ENCODE measurements around the gene ACVR1.

The ACVR1 gene

GRCh38 chr2:157894694-157895435 is 18.7 kb upstream of the ACVR1 start:
- Histone ChIP-seq H3K14ac (ENCODE audit: low read length) (no peak overlapping the region), H3K79me1 (ENCODE audit: low read length) (no peaks in the 10 kb centered on the region), H3K4me1 (ENCODE audit: control insufficient read depth in 1 of 2, insufficient read depth in 2 of 2, low read length in 2 of 2) (peaks cover 0 to 3% of the 10 kb centered on the region in 2 experiments), H3K27me3 (ENCODE audit: insufficient read depth, low read length) (no peaks in the 10 kb centered on the region), H4K8ac (ENCODE audit: low read depth, low read length) (no peak overlapping the region), H4K91ac (ENCODE audit: low read depth, low read length) (no peak overlapping the region), H2AFZ (ENCODE audit: insufficient read depth, low read length, poor library complexity) (no peak overlapping the region), H3K27ac (ENCODE audit: low read depth, low read length) (no peak overlapping the region), H3K9me3 (ENCODE audit: insufficient read depth, low read depth, low read length) (no peaks in the 10 kb centered on the region), H3K79me2 (ENCODE audit: control insufficient read depth, insufficient read depth, low read length, poor library complexity) (no peaks in the 10 kb centered on the region), H3K4ac (ENCODE audit: low read depth, low read length) (no peak overlapping the region), H3K9ac (ENCODE audit: low read length) (no peak overlapping the region), H3K18ac (ENCODE audit: low read length) (no peak overlapping the region), H2BK12ac (ENCODE audit: low read length) (no peak overlapping the region), H2BK5ac (ENCODE audit: low read depth, low read length, poor library complexity) (no peak overlapping the region), H3K4me2 (ENCODE audit: low read length) (no peak overlapping the region), H2AK5ac (ENCODE audit: low read length) (no peak overlapping the region), H4K12ac (ENCODE audit: low read depth, low read length) (no peak overlapping the region), H3K36me3 (ENCODE audit: control insufficient read depth in 1 of 2, insufficient read depth in 2 of 2, low read length in 2 of 2) (no peaks in the 10 kb centered on the region), H2BK120ac (ENCODE audit: insufficient read depth, low read length, poor library complexity) (no peak overlapping the region), H3K4me3 (ENCODE audit: low read depth, low read length) (no peak overlapping the region), H3K23ac (ENCODE audit: low read length) (no peak overlapping the region)
- WGBS (ENCODE audit: extremely low coverage, insufficient coverage, insufficient read length), result no CpG with 5 or more reads among the region's 12 CpGs
- DNase-seq, result peak in 1 of 2 donors; percentile 17

GRCh38 chr2:157893611-157894010 is 17.5 kb upstream of the ACVR1 start:
- WGBS (ENCODE audit: extremely low coverage, insufficient coverage, insufficient read length), result no CpG with 5 or more reads among the region's 4 CpGs
- Histone ChIP-seq H3K14ac (ENCODE audit: low read length) (no peak overlapping the region), H3K4me2 (ENCODE audit: low read length) (no peak overlapping the region), H3K9ac (ENCODE audit: low read length) (no peak overlapping the region), H3K4ac (ENCODE audit: low read depth, low read length) (no peak overlapping the region), H3K4me3 (ENCODE audit: low read depth, low read length) (no peak overlapping the region), H3K27me3 (ENCODE audit: insufficient read depth, low read length) (no peaks in the 10 kb centered on the region), H3K18ac (ENCODE audit: low read length) (no peak overlapping the region), H3K79me1 (ENCODE audit: low read length) (no peaks in the 10 kb centered on the region), H2BK12ac (ENCODE audit: low read length) (no peak overlapping the region), H3K4me1 (ENCODE audit: control insufficient read depth in 1 of 2, insufficient read depth in 2 of 2, low read length in 2 of 2) (peaks cover 0 to 2% of the 10 kb centered on the region in 2 experiments), H4K8ac (ENCODE audit: low read depth, low read length) (no peak overlapping the region), H3K9me3 (ENCODE audit: insufficient read depth, low read depth, low read length) (no peaks in the 10 kb centered on the region), H2BK120ac (ENCODE audit: insufficient read depth, low read length, poor library complexity) (no peak overlapping the region), H4K12ac (ENCODE audit: low read depth, low read length) (no peak overlapping the region), H3K27ac (ENCODE audit: low read depth, low read length) (no peak overlapping the region), H2AK5ac (ENCODE audit: low read length) (no peak overlapping the region), H4K91ac (ENCODE audit: low read depth, low read length) (no peak overlapping the region), H2AFZ (ENCODE audit: insufficient read depth, low read length, poor library complexity) (no peak overlapping the region), H3K23ac (ENCODE audit: low read length) (no peak overlapping the region), H2BK5ac (ENCODE audit: low read depth, low read length, poor library complexity) (no peak overlapping the region), H3K36me3 (ENCODE audit: control insufficient read depth in 1 of 2, insufficient read depth in 2 of 2, low read length in 2 of 2) (no peaks in the 10 kb centered on the region), H3K79me2 (ENCODE audit: control insufficient read depth, insufficient read depth, low read length, poor library complexity) (no peaks in the 10 kb centered on the region)
- no peak for DNase-seq

- H3K27ac ChIP-seq (ENCODE audit: low read depth, low read length), result no peak overlapping the region
- H3K79me2 ChIP-seq (ENCODE audit: control insufficient read depth, insufficient read depth, low read length, poor library complexity), result no peaks in the 10 kb centered on the region
- H3K9ac ChIP-seq (ENCODE audit: low read length), result no peak overlapping the region
- H2BK12ac ChIP-seq (ENCODE audit: low read length), result no peak overlapping the region
- H3K4me1 ChIP-seq (ENCODE audit: control insufficient read depth in 1 of 2, insufficient read depth in 2 of 2, low read length in 2 of 2), result no peaks in the 10 kb centered on the region
- H2AFZ ChIP-seq (ENCODE audit: insufficient read depth, low read length, poor library complexity), result no peak overlapping the region
- no peak overlapping the region for H2BK5ac ChIP-seq (ENCODE audit: low read depth, low read length, poor library complexity)
- H3K18ac ChIP-seq (ENCODE audit: low read length), result no peak overlapping the region
- no peak overlapping the region for H3K4ac ChIP-seq (ENCODE audit: low read depth, low read length)
- no peaks in the 10 kb centered on the region for H3K9me3 ChIP-seq (ENCODE audit: insufficient read depth, low read depth, low read length)
- H3K23ac ChIP-seq (ENCODE audit: low read length), result no peak overlapping the region
- no peaks in the 10 kb centered on the region for H3K36me3 ChIP-seq (ENCODE audit: control insufficient read depth in 1 of 2, insufficient read depth in 2 of 2, low read length in 2 of 2)
- no CpG with 5 or more reads among the region's 1 CpG for WGBS (ENCODE audit: extremely low coverage, insufficient coverage, insufficient read length)
- no peak overlapping the region for H2BK120ac ChIP-seq (ENCODE audit: insufficient read depth, low read length, poor library complexity)
- H3K14ac ChIP-seq (ENCODE audit: low read length), result no peak overlapping the region
- H4K8ac ChIP-seq (ENCODE audit: low read depth, low read length), result no peak overlapping the region
- H3K4me2 ChIP-seq (ENCODE audit: low read length), result no peak overlapping the region
- H4K91ac ChIP-seq (ENCODE audit: low read depth, low read length), result no peak overlapping the region
- no peak overlapping the region for H3K4me3 ChIP-seq (ENCODE audit: low read depth, low read length)
- H4K12ac ChIP-seq (ENCODE audit: low read depth, low read length), result no peak overlapping the region
- no peak for DNase-seq
- H2AK5ac ChIP-seq (ENCODE audit: low read length), result no peak overlapping the region
- H3K27me3 ChIP-seq (ENCODE audit: insufficient read depth, low read length), result no peaks in the 10 kb centered on the region
- H3K79me1 ChIP-seq (ENCODE audit: low read length), result no peaks in the 10 kb centered on the region
Measured at GRCh38 chr2:157891643-157892041, 15.5 kb upstream of the ACVR1 start.

- H2BK5ac ChIP-seq (ENCODE audit: low read depth, low read length, poor library complexity), result no peak overlapping the region
- no peak overlapping the region for H3K27ac ChIP-seq (ENCODE audit: low read depth, low read length)
- H2BK120ac ChIP-seq (ENCODE audit: insufficient read depth, low read length, poor library complexity), result no peak overlapping the region
- H3K18ac ChIP-seq (ENCODE audit: low read length), result no peak overlapping the region
- no CpG with 5 or more reads among the region's 2 CpGs for WGBS (ENCODE audit: extremely low coverage, insufficient coverage, insufficient read length)
- no peak overlapping the region for H3K4me2 ChIP-seq (ENCODE audit: low read length)
- H3K36me3 ChIP-seq (ENCODE audit: control insufficient read depth in 1 of 2, insufficient read depth in 2 of 2, low read length in 2 of 2), result no peaks in the 10 kb centered on the region
- H3K4ac ChIP-seq (ENCODE audit: low read depth, low read length), result no peak overlapping the region
- no peak overlapping the region for H4K12ac ChIP-seq (ENCODE audit: low read depth, low read length)
- H3K9ac ChIP-seq (ENCODE audit: low read length), result no peak overlapping the region
- no peaks in the 10 kb centered on the region for H3K27me3 ChIP-seq (ENCODE audit: insufficient read depth, low read length)
- no peak overlapping the region for H2BK12ac ChIP-seq (ENCODE audit: low read length)
- no peak overlapping the region for H3K14ac ChIP-seq (ENCODE audit: low read length)
- no peak overlapping the region for H2AFZ ChIP-seq (ENCODE audit: insufficient read depth, low read length, poor library complexity)
- no peak for DNase-seq
- H3K79me1 ChIP-seq (ENCODE audit: low read length), result no peaks in the 10 kb centered on the region
- H3K79me2 ChIP-seq (ENCODE audit: control insufficient read depth, insufficient read depth, low read length, poor library complexity), result no peaks in the 10 kb centered on the region
- no peaks in the 10 kb centered on the region for H3K9me3 ChIP-seq (ENCODE audit: insufficient read depth, low read depth, low read length)
- no peak overlapping the region for H4K8ac ChIP-seq (ENCODE audit: low read depth, low read length)
- H3K23ac ChIP-seq (ENCODE audit: low read length), result no peak overlapping the region
- no peak overlapping the region for H4K91ac ChIP-seq (ENCODE audit: low read depth, low read length)
- H3K4me1 ChIP-seq (ENCODE audit: control insufficient read depth in 1 of 2, insufficient read depth in 2 of 2, low read length in 2 of 2), result no peaks in the 10 kb centered on the region
- no peak overlapping the region for H2AK5ac ChIP-seq (ENCODE audit: low read length)
- H3K4me3 ChIP-seq (ENCODE audit: low read depth, low read length), result no peak overlapping the region
Measured at GRCh38 chr2:157890969-157891642, 15.0 kb upstream of the ACVR1 start.
